GM10248 (cell line): ENCODE measurements around the gene IL17RB.

ENCODE experiments used
- CTCF ChIA-PET: fragments of 300-600 bp; sonication (Branson Sonifier 250); formaldehyde crosslinking; extraction: SDS; loops from one replicate; lab custom pipeline; 2021; ENCODE audit warnings: antibody characterized with exemption; lab: Yijun Ruan, JAX
- POLR2A ChIA-PET: fragments of 350-650 bp; sonication (Branson Sonifier 250); formaldehyde crosslinking; extraction: SDS; loops from one replicate; lab custom pipeline; 2020; ENCODE audit warnings: antibody characterized with exemption; lab: Yijun Ruan, JAX
- DNase-seq: peaks from one replicate; pipeline ENCODE4 v3.0.0; 2012; ENCODE audit errors: extremely low spot score
- TF ChIP-seq, protein P1 (sequence below): IDR thresholded peaks from 2 replicates; pipeline ENCODE4 v1.5.1; 2012; ENCODE audit warnings: mild to moderate bottlenecking, low read depth; ENCODE audit errors: extremely low read depth, missing control alignments, control extremely low read depth

Gene IL17RB

DNA sequence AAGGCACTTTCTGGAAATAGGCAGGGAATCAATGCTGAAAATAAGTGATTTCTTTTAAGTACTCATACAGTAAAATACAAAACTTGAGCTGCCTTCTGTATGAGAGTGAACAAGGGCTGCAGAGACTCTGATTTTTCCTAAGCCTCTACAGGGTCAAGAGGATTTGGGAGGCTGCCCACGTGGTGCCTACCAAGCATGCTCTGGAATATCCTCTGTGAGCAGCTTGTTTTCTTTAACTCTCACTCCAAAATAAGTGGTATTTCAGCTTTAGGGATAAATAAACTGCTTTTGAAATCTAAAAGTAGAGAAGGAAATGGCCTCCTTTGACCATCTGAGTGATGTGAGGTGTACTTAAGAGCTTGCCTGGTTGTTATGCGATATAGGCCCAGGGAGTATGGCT is 53.4 kb downstream of the IL17RB start:
- no peak for DNase-seq
- ChIA-PET CTCF (interaction anchor here (1.1 to 1.2 kb wide), 3 partner anchors 12 to 38 kb away, joined by 3 read pairs; no protein-coding TSS in a partner anchor), POLR2A (no interaction called here)
- TF ChIP-seq, protein P1, sequence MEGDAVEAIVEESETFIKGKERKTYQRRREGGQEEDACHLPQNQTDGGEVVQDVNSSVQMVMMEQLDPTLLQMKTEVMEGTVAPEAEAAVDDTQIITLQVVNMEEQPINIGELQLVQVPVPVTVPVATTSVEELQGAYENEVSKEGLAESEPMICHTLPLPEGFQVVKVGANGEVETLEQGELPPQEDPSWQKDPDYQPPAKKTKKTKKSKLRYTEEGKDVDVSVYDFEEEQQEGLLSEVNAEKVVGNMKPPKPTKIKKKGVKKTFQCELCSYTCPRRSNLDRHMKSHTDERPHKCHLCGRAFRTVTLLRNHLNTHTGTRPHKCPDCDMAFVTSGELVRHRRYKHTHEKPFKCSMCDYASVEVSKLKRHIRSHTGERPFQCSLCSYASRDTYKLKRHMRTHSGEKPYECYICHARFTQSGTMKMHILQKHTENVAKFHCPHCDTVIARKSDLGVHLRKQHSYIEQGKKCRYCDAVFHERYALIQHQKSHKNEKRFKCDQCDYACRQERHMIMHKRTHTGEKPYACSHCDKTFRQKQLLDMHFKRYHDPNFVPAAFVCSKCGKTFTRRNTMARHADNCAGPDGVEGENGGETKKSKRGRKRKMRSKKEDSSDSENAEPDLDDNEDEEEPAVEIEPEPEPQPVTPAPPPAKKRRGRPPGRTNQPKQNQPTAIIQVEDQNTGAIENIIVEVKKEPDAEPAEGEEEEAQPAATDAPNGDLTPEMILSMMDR = no peak

DNA sequence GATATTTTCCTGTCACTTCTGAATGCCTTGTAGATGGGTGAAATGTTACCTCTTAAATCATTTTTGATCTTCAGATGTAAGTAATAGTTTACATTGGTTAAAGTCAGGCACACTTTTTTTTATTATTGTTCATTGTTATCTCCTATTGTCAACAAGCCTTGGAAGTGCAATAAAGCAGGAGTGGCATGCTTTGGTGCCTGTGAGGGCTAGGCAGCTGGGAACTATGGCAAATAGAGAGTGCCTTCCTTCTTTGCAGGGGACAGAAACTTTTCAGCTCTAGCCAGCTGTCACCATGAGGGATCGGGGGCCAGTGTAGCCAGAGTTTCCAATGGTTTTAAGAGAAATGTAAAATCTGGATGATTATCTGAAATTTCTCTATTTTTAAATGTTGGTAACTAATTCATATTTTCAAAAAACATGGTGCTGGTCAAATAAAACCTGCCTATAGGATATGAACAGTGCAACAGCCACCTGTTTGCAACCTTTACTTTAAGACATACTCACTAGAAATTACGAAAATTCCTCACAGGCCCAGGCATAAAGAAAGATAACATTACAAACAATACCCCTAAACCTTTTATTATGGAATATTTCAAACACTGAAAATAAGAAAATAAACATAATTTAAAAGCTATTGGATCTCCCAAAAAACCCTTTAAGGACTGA is 54.4 kb downstream of the IL17RB start:
- ChIA-PET CTCF (interaction anchor here (1.2 kb wide), 2 partner anchors 13 to 37 kb away, joined by 3 read pairs; no protein-coding TSS in a partner anchor), POLR2A (no interaction called here)
- TF ChIP-seq, protein P1 = no peak
- no peak for DNase-seq

DNA sequence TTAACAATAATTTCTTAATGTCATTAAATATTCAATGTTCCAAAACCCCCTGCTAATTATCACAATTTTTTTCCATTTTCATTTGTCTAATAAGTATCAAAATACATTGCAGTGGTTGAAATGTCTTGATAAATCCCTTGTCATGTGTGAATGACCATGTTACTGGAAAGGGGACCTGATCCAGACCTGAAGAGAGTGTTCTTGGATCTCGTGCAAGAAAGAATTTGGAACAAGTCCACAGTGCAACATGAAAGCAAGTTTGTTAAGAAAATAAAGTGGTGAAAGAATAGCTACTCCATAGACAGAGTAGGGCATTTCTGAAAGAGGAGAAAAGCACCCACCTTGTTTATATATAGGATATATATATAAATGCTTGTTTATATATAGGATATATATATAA is 55.7 kb downstream of the IL17RB start:
- no peak for DNase-seq
- CTCF ChIA-PET = no interaction called here
- TF ChIP-seq, protein P1 = no peak
- POLR2A ChIA-PET = no interaction called here

DNA sequence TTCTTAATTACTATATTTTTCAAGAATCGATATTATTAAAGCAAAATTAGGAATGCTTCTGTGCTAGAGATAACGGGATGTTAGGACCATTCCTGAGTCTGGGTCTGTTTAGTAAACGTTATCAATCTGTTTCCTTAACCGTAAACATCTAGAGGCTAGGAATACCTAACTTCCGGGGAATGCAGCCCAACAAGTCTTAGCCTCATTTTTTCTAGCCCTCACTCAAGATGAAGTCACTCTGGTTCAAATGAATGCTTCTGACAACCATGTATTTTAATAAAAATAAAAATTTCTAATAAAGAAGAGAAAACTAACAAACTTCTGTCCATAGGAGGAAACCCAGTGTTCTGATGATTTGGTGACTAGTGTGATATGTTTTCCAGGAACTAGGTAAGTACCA is 56.3 kb downstream of the IL17RB start:
- no peak for DNase-seq
- ChIA-PET CTCF (no interaction called here), POLR2A (no interaction called here)
- TF ChIP-seq, protein P1 = no peak

DNA sequence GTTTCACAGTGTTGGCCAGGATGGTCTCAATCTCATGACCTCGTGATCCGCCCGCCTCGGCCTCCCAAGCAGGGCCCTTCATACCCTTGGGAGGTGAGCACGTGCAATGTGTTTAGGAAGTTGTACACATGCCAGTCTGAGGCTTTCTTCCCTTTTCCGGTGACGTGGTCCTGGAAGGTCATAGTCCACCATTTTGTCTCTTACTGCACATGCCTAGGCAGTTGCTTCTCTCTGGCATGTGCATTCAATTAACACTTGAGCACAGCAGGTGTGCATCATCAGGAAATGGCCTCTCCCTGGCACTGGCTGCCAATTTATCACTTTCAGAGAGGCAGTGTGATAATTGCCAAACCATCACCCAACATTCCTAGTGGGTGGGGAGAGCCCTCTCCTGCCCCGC is 67.0 kb downstream of the IL17RB start:
- no peak for DNase-seq
- ChIA-PET CTCF (interaction anchor here (0.8 to 0.9 kb wide), 2 partner anchors 15 to 217 kb away, joined by 3 read pairs; no protein-coding TSS in a partner anchor), POLR2A (no interaction called here)
- TF ChIP-seq, protein P1 = no peak
